ENCODE measurements around the gene PPP1R12C.

The PPP1R12C gene

DNA sequence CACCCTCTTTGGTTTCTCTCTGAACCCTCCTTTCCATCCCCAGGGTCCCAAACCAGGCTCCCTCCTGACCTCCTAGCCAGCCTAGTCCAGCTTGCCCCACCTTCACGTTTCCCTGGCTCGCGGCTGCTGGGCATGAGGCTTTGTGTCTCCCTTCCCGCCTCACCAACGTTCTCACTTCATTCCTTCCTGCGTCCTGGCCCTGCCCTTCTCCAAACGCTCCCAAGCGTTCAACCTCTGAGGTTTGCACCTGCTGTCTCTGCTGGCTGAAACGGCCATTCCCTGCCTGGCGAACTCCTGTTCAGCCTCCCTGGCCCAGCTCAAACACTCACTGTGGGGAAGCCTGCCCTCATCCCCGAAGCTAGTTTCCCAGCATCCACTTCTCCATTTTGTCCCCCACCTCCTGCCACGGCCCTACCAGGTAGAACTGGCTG lies 29.4 kb downstream of the PPP1R12C start:
- TF ChIP-seq, protein P1, sequence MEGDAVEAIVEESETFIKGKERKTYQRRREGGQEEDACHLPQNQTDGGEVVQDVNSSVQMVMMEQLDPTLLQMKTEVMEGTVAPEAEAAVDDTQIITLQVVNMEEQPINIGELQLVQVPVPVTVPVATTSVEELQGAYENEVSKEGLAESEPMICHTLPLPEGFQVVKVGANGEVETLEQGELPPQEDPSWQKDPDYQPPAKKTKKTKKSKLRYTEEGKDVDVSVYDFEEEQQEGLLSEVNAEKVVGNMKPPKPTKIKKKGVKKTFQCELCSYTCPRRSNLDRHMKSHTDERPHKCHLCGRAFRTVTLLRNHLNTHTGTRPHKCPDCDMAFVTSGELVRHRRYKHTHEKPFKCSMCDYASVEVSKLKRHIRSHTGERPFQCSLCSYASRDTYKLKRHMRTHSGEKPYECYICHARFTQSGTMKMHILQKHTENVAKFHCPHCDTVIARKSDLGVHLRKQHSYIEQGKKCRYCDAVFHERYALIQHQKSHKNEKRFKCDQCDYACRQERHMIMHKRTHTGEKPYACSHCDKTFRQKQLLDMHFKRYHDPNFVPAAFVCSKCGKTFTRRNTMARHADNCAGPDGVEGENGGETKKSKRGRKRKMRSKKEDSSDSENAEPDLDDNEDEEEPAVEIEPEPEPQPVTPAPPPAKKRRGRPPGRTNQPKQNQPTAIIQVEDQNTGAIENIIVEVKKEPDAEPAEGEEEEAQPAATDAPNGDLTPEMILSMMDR (IDR thresholded peaks at IDR 0.05; ENCODE audit: low read depth, low read length, missing control alignments) = no peak
- H3K4me3 ChIP-seq (replicated peaks; ENCODE audit: low read depth, low read length) = no peak overlapping the region
- no peak for DNase-seq (ENCODE audit: extremely low read depth, low read depth)

DNA sequence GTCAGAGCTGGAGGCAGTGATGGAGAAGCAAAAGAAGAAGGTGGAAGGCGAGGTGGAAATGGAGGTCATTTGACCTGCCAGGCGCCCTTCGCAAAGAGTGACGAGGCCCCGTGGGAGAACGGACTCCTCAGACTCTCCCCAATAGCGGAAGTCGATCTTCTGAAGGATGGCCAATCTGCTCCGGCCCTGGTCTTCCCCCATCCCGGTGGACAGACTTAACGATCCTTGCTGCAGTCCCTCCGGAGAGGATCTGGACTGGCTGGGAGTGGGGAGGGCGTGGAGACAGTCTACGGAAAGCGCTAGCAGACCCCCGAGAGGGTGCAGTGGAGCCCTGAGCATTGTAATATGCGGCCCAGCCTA lies 29.9 kb downstream of the PPP1R12C start:
- DNase-seq (ENCODE audit: extremely low read depth, low read depth) = no peak
- TF ChIP-seq, protein P1 (IDR thresholded peaks at IDR 0.05; ENCODE audit: low read depth, low read length, missing control alignments) = no peak
- peak overlapping the region; percentile 36 for H3K4me3 ChIP-seq (replicated peaks; ENCODE audit: low read depth, low read length)

DNA sequence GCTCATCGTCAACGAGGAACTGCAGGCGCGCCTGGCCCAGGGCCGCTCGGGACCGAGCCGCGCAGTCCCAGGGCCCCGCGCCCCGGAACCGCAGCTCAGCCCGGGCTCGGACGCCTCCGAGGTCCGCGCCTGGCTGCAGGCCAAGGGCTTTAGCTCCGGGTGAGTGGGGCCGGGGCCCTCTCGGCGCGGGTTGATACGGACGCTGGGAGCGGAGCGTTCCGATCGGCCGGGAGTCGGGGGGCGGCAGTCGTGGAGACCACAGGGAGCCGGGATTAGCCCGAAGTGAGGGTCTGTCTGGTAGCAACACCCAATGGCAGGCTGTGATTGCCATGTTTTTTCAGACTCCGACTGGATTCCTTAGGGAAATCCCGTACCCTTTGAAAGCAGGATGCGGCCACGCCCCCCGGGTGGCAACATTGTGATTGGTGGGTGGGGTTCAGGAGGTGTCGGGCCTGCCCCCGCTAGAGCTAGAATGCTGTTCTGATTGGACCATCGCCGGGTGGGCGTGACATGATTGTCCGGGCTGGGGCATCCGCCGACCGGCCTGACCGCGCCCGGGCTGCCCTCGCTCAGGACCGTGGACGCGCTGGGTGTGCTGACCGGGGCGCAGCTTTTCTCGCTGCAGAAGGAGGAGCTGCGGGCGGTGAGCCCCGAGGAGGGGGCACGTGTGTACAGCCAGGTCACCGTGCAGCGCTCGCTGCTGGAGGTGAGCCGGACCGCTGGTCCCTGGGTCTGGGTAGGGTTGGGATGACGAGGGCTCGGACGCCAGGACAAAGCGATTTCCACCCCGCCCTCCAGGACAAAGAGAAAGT lies 30.5 kb downstream of the PPP1R12C start:
- TF ChIP-seq, protein P1 (IDR thresholded peaks at IDR 0.05; ENCODE audit: low read depth, low read length, missing control alignments) = no peak
- peak; percentile 70 for DNase-seq (ENCODE audit: extremely low read depth, low read depth)
- H3K4me3 ChIP-seq (replicated peaks; ENCODE audit: low read depth, low read length) = peak overlapping the region; percentile 36

DNA sequence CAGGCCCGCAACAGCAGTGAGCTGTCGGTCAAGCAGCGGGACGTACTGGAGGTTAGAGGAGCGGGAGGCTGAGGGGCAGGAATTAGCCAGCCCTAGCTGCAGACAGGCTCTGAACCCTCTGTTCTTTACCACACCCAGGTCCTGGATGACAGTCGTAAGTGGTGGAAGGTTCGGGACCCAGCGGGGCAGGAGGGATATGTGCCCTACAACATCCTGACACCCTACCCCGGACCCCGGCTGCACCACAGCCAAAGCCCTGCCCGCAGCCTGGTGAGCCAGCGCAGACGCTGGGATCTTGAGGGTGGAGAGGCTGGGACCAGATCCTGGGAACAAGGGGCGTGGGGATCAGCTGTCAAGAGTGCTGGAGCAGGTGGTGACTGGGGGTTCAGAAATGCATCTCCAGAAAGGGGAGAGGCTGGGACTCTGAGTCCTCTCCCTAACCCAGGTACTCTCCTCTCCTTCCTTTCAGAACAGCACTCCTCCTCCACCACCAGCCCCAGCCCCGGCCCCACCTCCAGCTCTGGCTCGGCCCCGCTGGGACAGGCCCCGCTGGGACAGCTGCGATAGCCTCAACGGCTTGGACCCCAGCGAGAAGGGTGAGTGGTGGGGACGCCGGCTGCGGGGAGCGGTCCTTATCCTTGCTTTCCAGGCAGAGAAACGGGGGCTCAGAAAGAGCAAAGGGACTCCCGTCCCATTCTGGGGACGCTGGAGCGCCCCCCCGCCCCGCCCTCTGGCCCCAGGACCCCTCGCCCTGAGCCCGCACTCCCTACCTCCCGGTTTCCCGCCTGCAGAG lies 31.3 kb downstream of the PPP1R12C start:
- DNase-seq (ENCODE audit: extremely low read depth, low read depth) = no peak
- TF ChIP-seq, protein P1 (IDR thresholded peaks at IDR 0.05; ENCODE audit: low read depth, low read length, missing control alignments) = no peak
- peak overlapping the region; percentile 36 for H3K4me3 ChIP-seq (replicated peaks; ENCODE audit: low read depth, low read length)

DNA sequence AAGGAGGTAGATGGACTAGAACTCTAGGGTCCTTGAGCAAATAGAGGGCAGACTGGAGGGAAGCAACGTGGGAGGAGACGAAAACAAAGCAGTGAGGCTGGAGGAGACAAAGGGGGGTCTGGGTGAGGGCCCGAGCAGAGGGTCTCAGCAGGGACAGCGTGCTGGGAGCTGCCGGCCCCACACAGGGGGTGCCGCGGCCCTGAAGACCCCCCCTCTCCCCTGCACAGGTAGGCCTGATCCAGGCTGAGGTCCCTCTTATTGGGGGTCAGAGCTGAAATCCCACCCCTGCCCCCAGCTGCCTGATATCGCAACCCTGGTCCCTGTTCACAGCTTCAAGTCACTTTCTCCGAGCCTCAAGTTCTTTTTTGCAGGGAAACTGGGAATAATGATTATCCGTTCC lies 33.0 kb downstream of the PPP1R12C start:
- no peak for DNase-seq (ENCODE audit: extremely low read depth, low read depth)
- no peak overlapping the region for H3K4me3 ChIP-seq (replicated peaks; ENCODE audit: low read depth, low read length)
- TF ChIP-seq, protein P1 (IDR thresholded peaks at IDR 0.05; ENCODE audit: low read depth, low read length, missing control alignments) = no peak

DNA sequence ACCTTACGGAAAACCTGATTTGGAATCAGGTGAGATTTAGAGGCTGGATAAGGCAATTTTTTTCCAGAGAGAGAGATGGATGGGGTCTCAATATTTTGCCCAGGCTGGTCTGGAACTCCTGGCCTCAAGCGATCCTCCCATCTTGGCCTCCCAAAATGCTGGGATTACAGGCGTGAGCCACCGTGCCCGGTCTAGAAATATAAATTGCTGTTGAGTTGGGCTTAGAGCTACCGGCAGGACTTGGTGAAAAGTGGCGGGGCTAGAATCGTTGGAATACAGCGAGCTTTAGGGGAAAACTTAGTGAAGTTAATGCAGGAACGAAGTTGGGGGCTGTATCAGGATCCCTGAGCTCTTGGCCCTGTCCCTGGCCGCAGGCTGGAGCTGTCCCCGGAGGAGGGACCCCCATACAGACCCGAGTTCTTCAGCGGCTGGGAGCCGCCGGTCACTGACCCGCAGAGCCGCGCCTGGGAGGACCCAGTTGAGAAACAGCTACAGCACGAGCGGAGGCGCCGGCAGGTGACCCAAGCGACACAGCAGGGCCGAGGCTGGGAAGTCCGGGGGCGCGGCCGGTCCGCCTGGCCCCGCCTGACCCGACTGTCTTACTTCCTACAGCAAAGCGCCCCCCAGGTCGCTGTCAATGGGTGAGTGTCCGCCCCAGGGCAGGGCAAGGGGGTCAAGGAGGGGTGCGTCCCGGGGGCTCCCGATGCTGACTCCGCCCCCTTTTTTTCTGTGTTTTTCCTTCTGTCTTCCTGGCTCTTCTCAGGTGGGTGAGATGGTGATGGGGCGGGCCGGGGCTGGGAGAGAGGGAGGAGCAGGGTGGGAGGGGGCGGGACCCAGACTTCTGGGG lies 34.2 kb downstream of the PPP1R12C start:
- no peak overlapping the region for H3K4me3 ChIP-seq (replicated peaks; ENCODE audit: low read depth, low read length)
- TF ChIP-seq, protein P1 (IDR thresholded peaks at IDR 0.05; ENCODE audit: low read depth, low read length, missing control alignments) = no peak
- DNase-seq (ENCODE audit: extremely low read depth, low read depth) = no peak
